ENCODE data around the gene SYCP2.

Gene SYCP2

DNA sequence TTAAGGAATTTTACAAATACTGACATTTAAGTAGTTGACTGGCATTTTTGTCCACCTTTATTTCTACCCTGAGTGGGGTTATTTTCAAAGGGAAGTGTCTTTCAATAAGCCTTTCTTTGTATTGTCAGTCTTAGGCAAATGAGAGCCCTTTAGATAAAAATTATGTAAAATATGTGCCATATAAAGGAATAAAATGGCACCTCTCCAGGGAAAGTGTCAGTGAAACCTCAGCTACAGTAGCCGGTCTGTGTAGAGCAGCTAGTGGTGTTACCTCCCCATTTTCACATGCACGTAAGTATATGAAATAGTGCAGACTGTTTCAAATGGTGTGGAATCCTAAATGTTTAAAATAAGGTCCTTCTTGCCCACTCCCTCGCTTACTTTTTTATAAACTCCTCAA, 11.7 kb upstream of the SYCP2 start:
- no peak for DNase-seq (ENCODE audit: low spot score)

DNA sequence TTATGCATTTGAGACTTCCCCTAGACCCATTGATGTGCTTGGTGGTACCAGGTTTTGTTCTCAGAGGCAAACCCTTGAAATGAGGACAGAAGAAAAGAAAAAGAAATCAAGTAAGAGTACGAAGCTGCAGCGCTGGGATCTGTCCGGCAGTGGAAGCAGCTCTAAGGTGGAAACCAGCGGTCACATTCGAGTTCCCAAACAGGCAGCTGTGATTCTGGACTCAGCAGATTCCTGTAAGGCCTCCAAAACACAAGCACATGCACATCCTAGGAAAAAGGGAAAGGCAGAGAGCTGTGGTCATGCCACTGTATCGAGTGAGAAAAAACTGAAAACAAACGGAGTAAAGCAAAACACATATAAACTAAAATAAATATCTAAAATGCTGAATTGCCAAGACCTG, 11.3 kb upstream of the SYCP2 start:
- DNase-seq (ENCODE audit: low spot score) = no peak

DNA sequence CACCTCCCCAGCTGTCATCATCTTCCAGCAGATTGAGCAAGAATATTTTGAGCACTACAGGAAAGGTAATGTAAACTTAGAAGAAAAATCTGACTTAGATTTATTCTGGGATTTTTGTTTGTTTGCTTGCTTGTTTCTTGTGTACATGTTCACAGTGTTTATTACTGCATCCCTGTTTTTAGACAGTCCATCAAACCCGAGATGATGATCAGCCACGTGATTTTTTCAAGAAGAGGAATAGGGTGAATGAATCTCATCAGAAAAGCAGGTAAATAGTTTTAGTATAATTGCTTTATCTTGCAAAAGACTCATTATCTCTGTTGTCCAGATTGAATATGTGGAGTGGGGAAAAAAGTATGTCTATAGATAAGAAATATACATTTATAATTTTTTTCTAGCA, 8.8 kb upstream of the SYCP2 start:
- DNase-seq (ENCODE audit: low spot score) = no peak

DNA sequence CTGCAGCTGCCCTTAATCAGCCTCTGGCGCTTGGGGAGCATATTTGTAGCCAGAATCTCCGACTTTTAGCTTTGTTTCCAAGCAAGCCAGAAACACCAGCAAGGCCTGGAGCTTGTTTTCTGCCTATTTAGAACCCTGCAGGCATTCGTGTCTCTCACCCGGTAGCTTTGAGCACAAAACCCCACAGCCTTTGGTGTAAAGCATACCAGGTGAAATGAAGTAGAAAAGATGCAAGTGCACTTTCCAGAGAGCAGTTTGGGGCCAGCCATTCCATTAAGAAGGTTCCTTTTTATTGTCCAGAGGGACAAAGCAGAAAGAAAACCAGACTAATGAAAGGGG, 7.5 kb upstream of the SYCP2 start:
- DNase-seq (ENCODE audit: low spot score) = no peak

DNA sequence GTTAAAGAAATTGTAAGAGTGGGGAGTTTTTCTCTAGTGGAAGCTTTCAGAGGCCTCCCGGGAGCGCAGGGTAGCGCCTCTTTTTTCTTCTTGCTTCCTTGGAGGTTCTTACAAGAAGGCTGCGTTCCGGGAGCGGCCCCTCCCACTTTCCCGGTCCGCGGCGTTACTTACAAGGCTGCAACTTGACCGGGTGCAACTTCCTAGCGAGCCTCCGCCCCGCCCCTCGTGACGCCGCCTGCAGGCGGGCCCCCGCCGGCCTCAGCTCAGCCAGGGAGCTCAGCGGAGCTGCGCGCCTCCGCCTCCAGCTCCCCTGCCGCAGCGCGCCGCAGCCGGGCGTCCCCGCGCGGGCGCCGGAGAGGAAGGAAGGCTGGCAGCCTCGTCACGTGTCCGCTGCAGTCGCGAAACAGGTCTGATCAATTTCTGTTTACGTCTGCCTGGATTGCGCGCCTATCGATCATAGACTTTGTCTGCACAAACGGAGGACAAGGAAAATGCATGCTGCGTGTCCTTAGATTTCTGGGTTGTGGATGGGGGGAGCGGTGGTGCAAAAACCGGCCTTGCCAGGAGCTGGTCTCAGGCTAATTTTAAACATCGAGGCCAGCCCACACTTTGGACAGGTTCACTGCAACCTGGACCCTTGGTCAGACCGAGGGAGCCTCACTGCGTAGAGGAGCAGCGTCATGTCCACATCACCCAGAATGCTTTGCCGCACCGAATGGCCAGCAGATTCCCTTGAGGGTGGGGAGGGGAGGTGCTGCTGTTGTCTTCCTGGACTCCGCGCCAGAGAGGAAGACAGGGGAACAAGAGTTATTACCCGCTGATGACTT, 6.9 kb upstream of the SYCP2 start, which contains the start of the genes FAM217B and PPP1R3D:
TSS of gene FAM217B (plus strand) at position 261 of the 827 bp plus-strand sequence. CDS start 3,555 bp downstream, outside the sequence.
TSS of gene PPP1R3D (minus strand) at position 177 of the 827 bp plus-strand sequence. CDS start 374 bp downstream, outside the sequence.
- DNase-seq (ENCODE audit: low spot score) = peak; percentile 94

DNA sequence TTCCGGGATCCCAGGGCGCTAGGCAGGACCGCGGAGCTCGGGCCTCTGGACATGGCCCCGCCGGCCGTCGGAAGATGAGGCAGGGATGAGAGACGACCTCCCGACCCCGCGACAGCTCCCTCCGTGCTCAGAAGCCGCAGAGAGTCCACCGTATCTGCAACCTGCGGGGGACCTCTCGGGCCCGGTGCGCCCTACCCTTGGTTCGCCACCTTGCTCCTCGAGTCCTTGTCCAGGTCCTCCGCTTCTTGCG, 6.4 kb upstream of the SYCP2 start:
- DNase-seq (ENCODE audit: low spot score) = peak; percentile 9

DNA sequence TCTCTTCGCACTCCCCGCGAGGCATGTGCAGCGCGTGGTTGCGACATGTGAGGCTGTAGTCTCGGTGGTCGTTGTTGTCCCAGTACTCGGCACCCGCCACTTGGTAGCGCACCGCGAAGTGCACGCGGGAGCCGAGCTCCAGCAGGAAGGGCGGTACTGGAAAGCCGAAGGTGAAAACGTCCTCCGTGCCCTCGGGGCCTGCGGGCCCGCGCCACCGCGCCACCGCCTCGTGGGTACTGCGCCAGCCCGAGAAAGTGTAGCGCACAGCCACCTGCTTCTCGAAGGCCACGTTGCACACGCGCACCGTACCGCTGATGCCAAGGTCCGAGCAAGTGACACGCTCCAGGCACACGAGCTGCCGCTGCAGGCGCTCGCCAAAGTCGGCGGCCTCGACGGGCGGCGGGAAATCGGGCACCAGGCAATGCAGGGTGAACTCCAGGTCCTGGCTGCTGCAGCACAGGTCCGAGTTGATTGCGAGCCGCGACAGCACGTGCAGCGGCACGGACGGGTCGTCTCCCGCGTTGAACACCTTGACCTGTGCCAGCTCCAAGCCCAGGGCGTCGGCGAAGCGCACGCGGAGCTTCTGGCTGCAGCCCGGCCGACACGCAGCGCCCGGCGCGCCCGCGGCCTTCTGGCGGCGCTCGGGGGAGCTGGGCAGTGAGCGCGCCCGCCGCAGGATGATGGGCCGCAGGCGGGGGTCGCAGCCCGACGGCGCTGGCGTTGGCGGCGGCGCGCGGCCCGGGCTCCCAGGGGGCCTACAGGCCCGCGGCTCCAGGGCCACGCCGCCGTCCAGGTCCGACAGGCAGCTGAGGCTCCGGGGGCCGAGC, 5.8 kb upstream of the SYCP2 start:
- DNase-seq (ENCODE audit: low spot score) = no peak

DNA sequence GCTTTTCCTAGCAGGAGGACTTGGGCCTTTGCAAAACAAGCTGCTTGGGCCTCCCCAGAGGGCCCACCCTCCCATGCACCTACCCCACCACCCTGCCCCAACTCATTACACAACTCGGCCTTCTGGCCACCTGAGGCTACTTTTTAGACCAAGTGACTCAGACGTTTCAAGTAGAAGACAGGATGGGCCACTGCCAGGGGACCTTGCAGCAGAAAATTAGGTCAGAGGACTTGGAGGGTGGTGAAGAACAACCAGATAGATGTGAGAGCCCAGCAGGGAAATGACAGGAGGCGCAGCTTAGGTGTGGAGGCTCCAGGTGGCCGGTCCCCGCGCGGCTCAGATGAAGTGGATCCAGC, 5.2 kb upstream of the SYCP2 start:
- no peak for DNase-seq (ENCODE audit: low spot score)

DNA sequence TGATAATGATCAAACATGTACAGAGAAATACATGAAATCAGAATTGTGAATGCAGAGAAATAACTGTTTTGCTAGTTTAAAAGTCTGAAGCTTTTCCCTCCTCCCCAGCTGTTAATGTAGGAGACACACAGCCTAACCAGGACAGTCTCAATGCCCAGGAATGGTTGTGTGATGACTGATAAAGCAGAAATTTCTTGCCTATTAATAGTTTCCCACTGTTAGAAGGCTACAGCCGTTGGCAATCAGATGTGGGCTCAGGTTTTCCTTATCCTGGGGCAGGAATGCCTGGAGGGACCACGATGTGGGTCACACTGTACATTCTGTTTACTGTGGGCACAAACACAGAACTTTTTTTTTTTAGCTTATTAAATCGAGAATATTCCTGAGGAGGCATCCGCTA, 4.8 kb upstream of the SYCP2 start:
- no peak for DNase-seq (ENCODE audit: low spot score)

DNA sequence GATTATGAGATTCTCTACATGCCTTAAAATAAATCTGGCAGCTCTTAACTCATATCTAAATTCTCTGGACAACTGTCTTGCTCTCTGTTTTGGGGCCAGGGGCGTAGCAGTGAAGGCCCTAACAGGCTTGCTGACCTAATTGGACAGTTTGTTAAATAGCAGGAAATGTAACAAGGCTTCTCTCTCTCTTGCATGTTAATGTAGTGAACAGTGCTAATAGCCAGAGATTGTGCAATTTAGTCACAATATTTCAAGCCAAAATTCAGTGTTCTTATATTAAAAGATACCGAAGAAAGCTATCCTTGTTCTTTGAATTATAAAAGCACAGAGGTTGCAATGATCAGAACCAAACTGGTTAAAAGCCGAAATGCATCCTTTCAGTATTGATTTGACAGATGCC, 3.7 kb upstream of the SYCP2 start:
- no peak for DNase-seq (ENCODE audit: low spot score)

DNA sequence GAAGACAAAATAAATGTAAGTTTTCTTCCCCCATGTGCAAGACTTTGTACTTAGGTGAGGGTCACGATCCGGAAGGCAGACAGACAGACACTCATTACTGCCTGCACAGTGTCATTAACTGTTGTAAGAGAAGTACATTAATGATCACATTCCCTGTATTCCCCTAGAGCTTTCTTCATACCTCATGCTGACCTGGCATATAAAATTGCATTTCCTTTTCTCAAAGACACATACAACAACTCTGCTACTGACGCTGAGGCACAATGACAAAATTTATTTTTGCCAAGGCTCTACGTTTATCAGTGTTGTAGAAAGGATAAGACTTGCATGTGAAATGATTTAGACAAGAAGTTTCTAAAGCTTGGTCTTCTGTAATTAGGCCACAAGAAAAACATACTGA, 3.0 kb upstream of the SYCP2 start:
- no peak for DNase-seq (ENCODE audit: low spot score)

DNA sequence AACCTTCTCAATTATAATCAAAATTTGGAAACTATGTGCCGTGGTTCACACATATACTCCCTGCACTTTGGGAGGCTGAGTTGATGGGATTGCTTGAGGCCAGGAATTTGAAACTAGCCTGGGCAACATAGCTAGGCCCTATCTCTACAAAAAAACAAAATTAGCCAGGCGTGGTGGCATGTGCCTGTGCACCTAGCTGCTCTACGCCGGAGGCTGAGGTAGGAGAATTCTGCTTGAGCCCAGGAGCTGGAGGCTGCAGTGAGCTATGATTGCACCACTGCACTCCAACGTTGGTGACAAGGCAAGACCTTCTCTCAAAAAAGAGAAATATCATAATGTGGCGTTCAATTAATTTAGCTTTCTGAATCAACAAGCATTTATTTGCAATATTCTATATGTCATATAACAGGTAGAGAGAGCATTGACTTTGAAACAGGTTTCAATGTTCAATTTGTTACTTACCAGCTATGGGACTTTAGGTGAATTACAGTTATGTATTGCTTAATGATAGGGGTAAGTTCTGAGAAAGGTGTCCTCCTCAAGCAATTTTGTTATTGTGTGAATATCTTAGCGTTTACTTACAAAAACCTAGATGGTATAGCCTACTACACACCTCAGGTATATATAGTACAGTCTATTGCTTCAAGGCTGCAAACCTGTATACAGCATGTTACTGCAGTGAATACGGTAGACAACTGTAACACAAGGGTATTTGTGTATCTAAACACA, 2.2 kb upstream of the SYCP2 start:
- no peak for DNase-seq (ENCODE audit: low spot score)

DNA sequence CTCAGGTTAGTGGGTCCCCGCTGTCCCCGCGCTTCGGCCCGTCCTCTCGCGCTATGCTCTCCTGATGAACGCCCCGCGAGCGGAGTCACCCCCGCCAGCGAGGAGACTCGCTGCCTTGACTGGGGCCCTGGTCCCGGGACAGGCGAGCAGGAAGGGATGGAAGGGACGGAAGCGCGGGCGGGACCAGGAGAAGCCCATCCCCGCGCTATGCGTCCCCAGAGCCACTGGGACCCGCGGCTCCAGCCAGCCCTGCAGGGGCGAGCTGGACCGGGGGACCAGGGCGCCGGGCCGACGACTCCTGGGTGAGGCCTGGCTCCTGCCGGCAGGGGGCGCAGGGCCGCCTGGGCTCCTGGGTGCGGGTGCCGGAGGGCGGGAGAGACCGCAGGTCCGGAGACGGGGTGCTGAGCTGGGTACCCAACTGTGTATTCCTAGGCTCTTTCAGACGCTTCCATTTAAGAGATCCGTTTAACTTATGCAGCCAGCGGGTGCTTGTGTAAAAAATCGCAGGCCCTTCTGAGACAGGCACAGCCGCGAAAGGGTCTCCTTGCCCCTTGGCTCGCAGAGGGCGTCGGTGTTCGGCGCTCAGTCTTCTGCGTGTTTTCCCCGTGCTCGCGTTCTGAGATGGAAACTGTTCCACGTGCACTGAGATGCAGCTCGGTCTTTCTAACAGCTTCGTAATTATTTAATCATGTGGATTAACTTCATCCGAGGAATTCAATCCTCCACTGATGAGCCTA, 580 bp upstream of the SYCP2 start:
- peak; percentile 84 for DNase-seq (ENCODE audit: low spot score)

DNA sequence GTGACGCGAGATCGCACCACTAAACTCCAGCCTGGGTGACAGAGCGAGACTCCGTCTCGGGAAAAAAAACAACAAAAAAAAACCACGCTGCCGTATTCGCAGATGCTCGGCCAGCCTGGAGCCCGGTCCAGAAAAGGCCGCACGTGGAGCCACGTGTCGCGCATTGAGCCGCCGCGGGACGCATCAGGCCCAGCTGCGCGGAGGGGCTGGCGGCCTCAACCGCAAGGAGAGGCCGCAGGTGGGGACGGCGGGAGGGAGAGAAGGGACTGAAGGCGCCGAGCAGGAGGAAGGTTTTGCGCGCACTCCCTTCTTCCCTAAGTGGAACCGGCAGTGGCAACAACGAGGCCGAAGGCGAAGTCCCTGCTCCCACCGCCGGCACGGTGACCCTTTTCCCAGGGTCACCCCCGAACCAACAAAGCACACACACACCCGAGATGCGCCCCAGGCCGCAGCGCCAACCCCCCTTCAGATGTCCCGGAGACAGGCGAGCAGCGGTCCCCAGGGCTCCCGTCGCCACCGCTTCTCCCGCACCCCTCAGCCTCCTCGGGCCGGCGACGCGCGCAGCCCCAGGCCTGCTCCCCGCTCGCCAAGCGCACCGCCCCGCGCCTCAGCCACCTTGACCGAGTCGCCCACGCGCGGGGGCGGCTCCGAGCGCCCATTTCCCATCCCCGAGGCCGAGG, 681 bp downstream of the SYCP2 start:
- no peak for DNase-seq (ENCODE audit: low spot score)

DNA sequence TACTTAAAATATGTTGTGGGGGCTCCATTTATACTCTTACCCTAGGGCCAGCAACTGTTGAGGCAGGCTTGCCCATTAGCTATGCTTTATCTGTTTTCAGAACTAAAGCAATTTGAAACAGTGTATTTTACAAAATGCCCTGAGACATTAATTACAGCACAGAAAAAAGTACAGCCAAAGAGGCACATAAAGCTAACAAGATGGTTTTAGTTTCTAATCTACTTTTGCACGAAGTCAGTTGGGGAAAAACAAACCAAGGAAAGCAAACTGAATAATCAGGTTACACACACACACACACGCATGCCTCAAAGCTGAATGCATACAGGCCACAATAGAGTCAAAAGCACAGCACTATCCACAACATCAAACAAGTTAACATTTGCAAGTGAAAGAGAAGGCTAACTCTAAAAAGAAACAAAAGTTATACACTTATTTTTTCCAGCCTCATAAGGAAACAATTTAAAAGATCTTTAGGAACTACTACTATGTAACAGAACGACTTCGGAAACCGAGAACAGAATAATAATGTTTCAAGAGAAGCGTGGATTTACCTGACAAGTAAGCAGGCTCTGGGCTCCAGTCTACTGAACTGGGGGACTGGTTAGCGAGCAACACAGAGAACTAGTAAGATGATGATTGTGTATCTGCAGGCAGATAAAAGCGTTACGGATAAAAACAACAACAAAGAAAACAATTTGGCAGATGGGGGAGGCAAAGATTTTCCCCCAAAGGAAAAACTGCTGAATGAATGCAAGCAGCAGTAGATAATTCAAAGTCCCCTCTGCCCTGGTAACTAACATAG, 1.7 kb downstream of the SYCP2 start:
- DNase-seq (ENCODE audit: low spot score) = no peak

DNA sequence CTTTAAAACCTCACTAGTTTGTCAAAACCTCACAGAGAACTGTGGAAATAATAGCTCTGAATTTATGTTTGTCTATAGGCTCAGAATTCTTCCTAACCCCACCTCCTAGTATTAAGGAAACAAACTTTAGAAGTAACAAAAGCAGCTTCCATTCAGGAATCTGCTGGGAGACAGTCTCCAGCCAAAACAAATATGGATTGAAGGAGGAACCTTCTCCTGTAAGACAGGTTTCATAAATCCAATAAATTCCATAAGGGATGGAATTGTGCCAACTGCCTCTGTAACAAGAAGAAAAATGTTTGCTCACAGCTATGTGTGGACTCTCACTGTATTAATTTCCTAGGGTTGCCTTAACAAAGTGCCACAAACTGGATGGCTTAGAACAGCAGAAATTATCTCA, 7.5 kb downstream of the SYCP2 start:
- no peak for DNase-seq (ENCODE audit: low spot score)

DNA sequence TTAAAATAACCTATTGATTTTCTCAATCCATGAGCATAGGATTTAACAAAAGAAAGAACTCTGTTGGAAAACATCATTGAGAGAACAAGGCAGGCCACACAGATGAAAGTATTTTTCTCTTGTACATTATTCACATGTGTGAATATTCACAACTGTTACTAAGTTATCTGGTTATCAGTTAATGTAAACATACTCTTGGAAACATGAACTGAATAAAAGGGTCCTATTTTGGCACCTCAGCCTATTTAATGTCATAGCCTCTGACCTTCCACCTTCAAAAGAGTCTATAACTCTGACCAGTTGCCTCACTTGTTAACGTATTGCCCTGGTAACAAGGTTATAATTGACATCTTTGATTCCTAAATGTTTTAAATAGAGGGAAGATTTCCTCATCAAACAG, 8.1 kb downstream of the SYCP2 start:
- DNase-seq (ENCODE audit: low spot score) = no peak

DNA sequence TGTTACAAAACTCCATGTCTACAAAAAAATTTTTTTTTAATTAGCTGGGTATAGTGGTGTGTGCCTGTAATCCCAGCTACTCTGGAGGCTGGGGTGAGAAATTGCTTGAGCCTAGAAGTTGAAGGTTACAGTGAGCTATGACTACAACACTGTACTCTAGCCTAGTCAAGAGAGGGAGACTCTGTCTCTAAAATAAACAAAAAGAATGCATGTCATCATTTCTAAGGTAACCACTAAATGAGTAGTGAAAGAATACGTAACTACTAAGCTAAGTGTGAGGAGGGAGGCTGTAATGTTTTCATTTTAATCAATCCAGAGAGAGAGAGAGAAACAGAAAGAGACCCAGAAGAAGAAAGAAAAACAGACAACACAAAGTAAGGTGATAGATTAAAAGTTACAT, 9.9 kb downstream of the SYCP2 start:
- no peak for DNase-seq (ENCODE audit: low spot score)

DNA sequence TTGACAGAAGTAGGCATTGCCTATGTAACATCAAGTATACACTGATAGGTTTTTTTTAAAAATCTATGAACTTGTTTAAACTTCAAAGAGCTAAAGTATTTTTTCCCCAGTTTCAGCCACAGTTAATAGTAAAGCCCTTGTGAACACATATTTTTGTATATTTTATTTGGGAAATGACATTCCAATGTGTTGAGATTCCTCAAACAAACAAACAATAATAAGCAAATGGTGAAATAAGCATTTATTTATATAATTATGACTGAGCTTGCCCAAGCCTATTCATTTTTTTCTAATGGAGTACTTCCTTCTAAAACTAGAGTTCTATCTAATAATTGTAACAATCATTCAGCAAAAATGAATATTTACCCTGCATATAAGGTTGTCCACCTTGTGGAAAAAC, 12.5 kb downstream of the SYCP2 start:
- DNase-seq (ENCODE audit: low spot score) = no peak

DNA sequence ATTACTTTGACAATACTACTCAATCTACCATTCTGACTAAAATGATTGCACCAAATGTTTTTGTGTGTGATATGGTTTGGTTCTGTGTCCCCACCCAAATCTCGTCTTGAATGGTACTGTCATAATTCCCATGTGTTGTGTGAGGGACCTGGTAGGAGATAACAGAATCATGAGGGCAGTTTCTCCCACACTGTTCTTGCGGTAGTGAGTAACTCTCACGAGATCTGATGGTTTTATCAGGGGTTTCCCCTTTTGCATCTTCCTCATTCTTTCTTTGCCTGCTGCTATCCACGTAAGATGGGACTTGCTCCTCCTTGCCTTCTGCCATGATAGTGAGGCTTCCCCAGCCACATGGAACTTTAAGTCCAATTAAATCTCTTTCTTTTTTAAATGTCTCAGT, 20.8 kb downstream of the SYCP2 start:
- DNase-seq (ENCODE audit: low spot score) = no peak

DNA sequence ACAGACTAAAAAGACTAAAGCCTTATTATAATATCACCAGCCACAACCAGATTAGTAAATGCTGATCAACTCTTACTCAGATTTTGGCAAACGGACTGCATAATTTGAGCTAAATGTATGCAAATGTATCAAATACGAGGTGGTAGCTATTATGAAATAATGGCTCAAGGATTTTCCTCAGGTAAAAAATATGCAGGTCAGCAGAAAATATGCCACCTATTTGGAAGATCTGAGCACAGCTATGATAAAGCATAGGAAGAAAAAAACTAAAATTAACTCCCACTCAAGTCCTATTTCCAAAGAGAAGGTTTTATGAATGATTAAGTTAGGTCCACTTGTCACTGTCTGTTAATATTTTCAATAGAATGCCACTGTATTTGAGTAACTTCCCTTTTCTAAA, 22.4 kb downstream of the SYCP2 start:
- DNase-seq (ENCODE audit: low spot score) = no peak

Measured in germinal center (tissue), 1 donor.